ENCODE results near the gene TENM3. TPM values are rescaled to one million over a fixed set of nuclear protein-coding genes. Genes with fewer than 3 reads are reported as not detected.
A peak's percentile ranks its signal among the peaks of the same experiment; 100 is the strongest.

The TENM3 gene
- total RNA-seq, 1 experiment from 2014 or later: 71.0 TPM

DNA sequence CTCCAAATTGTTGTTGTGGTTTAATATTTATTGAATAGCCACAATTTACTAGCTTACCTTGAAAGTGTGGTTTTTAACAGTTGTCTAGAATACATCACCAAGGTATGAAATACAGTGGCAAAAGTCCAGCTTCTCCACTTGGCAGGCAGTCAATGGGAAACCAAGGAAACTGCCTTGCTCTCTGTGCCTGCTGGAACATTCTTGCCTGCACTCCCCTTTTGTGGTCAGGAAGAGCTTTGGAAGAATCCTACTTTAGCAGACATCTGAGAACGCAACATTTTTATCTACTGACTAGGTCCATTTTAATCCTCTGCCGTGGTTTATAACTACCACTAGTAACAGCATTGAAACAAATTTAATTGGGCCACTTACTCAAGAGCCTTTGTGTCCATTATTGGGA lies 64.5 kb downstream of the TENM3 start:
- ChIA-PET CTCF (interaction anchor here (1.1 kb wide), 1 partner anchor 12 kb away, joined by 3 read pairs; no protein-coding TSS in a partner anchor), POLR2A (no interaction called here)
- H3K27me3 Mint-ChIP-seq (ENCODE audit: low read depth): no peaks in the 10 kb centered on the region
- DNase-seq (ENCODE audit: low spot score): no peak
- H3K27ac Mint-ChIP-seq: peak overlapping the region; percentile 55; the same call in 1 of the 2 replicates
- ATAC-seq: no peak
- no peaks in the 10 kb centered on the region for H3K36me3 Mint-ChIP-seq
- H3K4me1 Mint-ChIP-seq: peaks cover 13% of the 10 kb centered on the region
- TF ChIP-seq ZNF416 (CRISPR knock-in tag; IDR thresholded peaks at IDR 0.05) (no peak), IRF1 (CRISPR knock-in tag; IDR thresholded peaks at IDR 0.05) (no peak), AR (CRISPR knock-in tag; IDR thresholded peaks at IDR 0.05) (no peak), ZNF512 (CRISPR knock-in tag; IDR thresholded peaks at IDR 0.05; ENCODE audit: borderline replicate concordance) (no peak)
- no peaks in the 10 kb centered on the region for H3K9me3 Mint-ChIP-seq
- no peak overlapping the region for H3K4me3 Mint-ChIP-seq

- peaks cover 11% of the 10 kb centered on the region for H3K9me3 Mint-ChIP-seq
- H3K4me3 Mint-ChIP-seq: no peak overlapping the region
- ChIA-PET POLR2A (no interaction called here), CTCF (no interaction called here)
- peaks cover 13% of the 10 kb centered on the region for H3K4me1 Mint-ChIP-seq
- H3K36me3 Mint-ChIP-seq: peaks cover 12% of the 10 kb centered on the region
- no peaks in the 10 kb centered on the region for H3K27me3 Mint-ChIP-seq (ENCODE audit: low read depth)
- ATAC-seq (no peak), DNase-seq (ENCODE audit: low spot score) (no peak)
- H3K27ac Mint-ChIP-seq: no peak overlapping the region
- TF ChIP-seq SP1 (CRISPR knock-in tag; conservative IDR thresholded peaks at IDR 0.05): no peak
- TF ChIP-seq HMGXB4 (CRISPR knock-in tag; IDR thresholded peaks at IDR 0.05): no peak
- no peak for TF ChIP-seq NR1H2 (CRISPR knock-in tag; IDR thresholded peaks at IDR 0.05)
- no peak for TF ChIP-seq ARID4B (CRISPR knock-in tag; IDR thresholded peaks at IDR 0.05; ENCODE audit: borderline replicate concordance)
- TF ChIP-seq ZNF396 (CRISPR knock-in tag; IDR thresholded peaks at IDR 0.05; ENCODE audit: borderline replicate concordance): no peak
- no peak for TF ChIP-seq MAX (CRISPR knock-in tag; IDR thresholded peaks at IDR 0.05)
- no peak for TF ChIP-seq USF2 (CRISPR knock-in tag; IDR thresholded peaks at IDR 0.05)
- TF ChIP-seq IRF2 (CRISPR knock-in tag; IDR thresholded peaks at IDR 0.05; ENCODE audit: borderline replicate concordance, low read depth): no peak
- TF ChIP-seq SMAD4 (CRISPR knock-in tag; IDR thresholded peaks at IDR 0.05): no peak
- TF ChIP-seq, protein P1, sequence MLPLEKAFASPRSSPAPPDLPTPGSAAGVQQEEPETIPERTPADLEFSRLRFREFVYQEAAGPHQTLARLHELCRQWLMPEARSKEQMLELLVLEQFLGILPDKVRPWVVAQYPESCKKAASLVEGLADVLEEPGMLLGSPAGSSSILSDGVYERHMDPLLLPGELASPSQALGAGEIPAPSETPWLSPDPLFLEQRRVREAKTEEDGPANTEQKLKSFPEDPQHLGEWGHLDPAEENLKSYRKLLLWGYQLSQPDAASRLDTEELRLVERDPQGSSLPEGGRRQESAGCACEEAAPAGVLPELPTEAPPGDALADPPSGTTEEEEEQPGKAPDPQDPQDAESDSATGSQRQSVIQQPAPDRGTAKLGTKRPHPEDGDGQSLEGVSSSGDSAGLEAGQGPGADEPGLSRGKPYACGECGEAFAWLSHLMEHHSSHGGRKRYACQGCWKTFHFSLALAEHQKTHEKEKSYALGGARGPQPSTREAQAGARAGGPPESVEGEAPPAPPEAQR (CRISPR knock-in tag; IDR thresholded peaks at IDR 0.05): no peak
- no peak for TF ChIP-seq ZNF263 (CRISPR knock-in tag; IDR thresholded peaks at IDR 0.05; ENCODE audit: low read depth)
- TF ChIP-seq AFF4 (CRISPR knock-in tag; IDR thresholded peaks at IDR 0.05; ENCODE audit: borderline replicate concordance): no peak
These were observed 66.7 kb downstream of the TENM3 start for GRCh38 chr4:182309877-182310276.
